K562 (cell line): ENCODE measurements around the gene CLDN5. TPM values are rescaled to one million over a fixed set of nuclear protein-coding genes. Genes with fewer than 3 reads are reported as not detected.
A peak's percentile ranks its signal among the peaks of the same experiment; 100 is the strongest.

Experiments used
- ARID2 ChIP-seq: fragments of 450-650 bp; IDR thresholded peaks from 2 replicates; pipeline ENCODE4 v1.6.1; 2017; ENCODE audit warnings: antibody characterized with exemption, mild to moderate bottlenecking
- BRF1 ChIP-seq: IDR thresholded peaks from 3 replicates; pipeline ENCODE4 v1.6.1; 2011; ENCODE audit warnings: borderline replicate concordance, mild to moderate bottlenecking; ENCODE audit not compliant: insufficient read length; ENCODE audit errors: extremely low read depth
- DNMT1 ChIP-seq: fragments of 450-650 bp; IDR thresholded peaks from 2 replicates; pipeline ENCODE4 v1.6.1; 2016; ENCODE audit warnings: antibody characterized with exemption, mild to moderate bottlenecking
- HLTF ChIP-seq: fragments of 450-650 bp; IDR thresholded peaks from 2 replicates; pipeline ENCODE4 v1.6.1; 2016
- HOXB6 ChIP-seq: fragments of 250-450 bp; sonication (Bioruptor Pico); IDR thresholded peaks from 2 replicates; pipeline ENCODE4 v1.5.1; 2022; ENCODE audit warnings: mild to moderate bottlenecking, borderline replicate concordance
- KDM1A ChIP-seq, 2 experiments: fragments of 450-650 bp; IDR thresholded peaks; 2 replicates each; pipeline ENCODE4 v1.6.1; 2016; ENCODE audit warnings: mild to moderate bottlenecking in 2 of 2
- KLF16 ChIP-seq: IDR thresholded peaks from 2 replicates; pipeline ENCODE4 v1.6.1; 2016; ENCODE audit warnings: antibody characterized with exemption
- MYC ChIP-seq, 2 experiments: fragments of 250-450 bp in 1 of 2; sonication (Bioruptor Pico) in 1 of 2; IDR thresholded peaks; 2 replicates each; pipeline versions ENCODE4 v1.5.1 to v1.6.1; 2012 to 2021; ENCODE audit warnings: low read depth in 2 of 2, borderline replicate concordance in 1 of 2, improper control_type of control experiment in 1 of 2, low read length in 1 of 2, mild to moderate bottlenecking in 1 of 2, moderate library complexity in 1 of 2
- NBN ChIP-seq: fragments of 450-650 bp; IDR thresholded peaks from 2 replicates; pipeline ENCODE4 v1.6.1; 2016; ENCODE audit warnings: low read depth, mild to moderate bottlenecking
- NCOA4 ChIP-seq: fragments of 450-650 bp; IDR thresholded peaks from 2 replicates; pipeline ENCODE4 v1.6.1; 2018; ENCODE audit warnings: mild to moderate bottlenecking; ENCODE audit not compliant: partially characterized antibody
- NR4A1 ChIP-seq, 2 experiments: fragments of 250-450 bp in 1 of 2; fragments of 450-650 bp in 1 of 2; sonication (Bioruptor Pico) in 1 of 2; IDR thresholded peaks; 2 replicates each; pipeline versions ENCODE4 v1.4.0 to v1.6.1; 2016 to 2020; ENCODE audit warnings: mild to moderate bottlenecking in 2 of 2, missing compliant biosample characterization in 1 of 2, missing genetic modification characterization in 1 of 2, moderate library complexity in 1 of 2
- PCBP1 ChIP-seq: fragments of 200-400 bp; formaldehyde crosslinking; IDR thresholded peaks from 2 replicates; pipeline ENCODE4 v1.6.1; 2018; ENCODE audit warnings: mild to moderate bottlenecking, low read depth, low read length; ENCODE audit not compliant: poor library complexity, severe bottlenecking
- SPI1 ChIP-seq: IDR thresholded peaks from 2 replicates; pipeline ENCODE4 v1.6.1; 2011; ENCODE audit warnings: low read depth, low read length, control low read depth, borderline replicate concordance
- ZNF263 ChIP-seq: sonication (generic); formaldehyde crosslinking; IDR thresholded peaks from 2 replicates; pipeline ENCODE4 v1.8.0; 2022; ENCODE audit warnings: mild to moderate bottlenecking, missing genetic modification reagents, borderline replicate concordance
- polyA plus RNA-seq, 8 experiments: library from polyadenylated mRNA; depleted of rRNA in 4 of 8; stranded (reverse) in 5 of 8; unstranded in 3 of 8; fragments of >200 nt; fragmentation: Nextera tagmentation in 2 of 8; fragmentation: Illumina TruSeq in 1 of 8; extraction: Ambion mirVana in 2 of 8; extraction: Trizol in 1 of 8; gene quantifications; 2 replicates each; pipeline versions ENCODE4 v1.2.1 to v1.2.3, GENCODE V29; 2011 to 2014; ENCODE audit warnings: inconsistent platforms in 1 of 8, missing spikeins in 1 of 8
- total RNA-seq, 7 experiments: library from RNA; depleted of rRNA in 6 of 7; stranded (reverse); fragments of >200 nt in 6 of 7; fragmentation: Illumina TruSeq in 2 of 7; extraction: Trizol in 2 of 7; gene quantifications; 2 replicates each; pipeline versions ENCODE4 v1.2.1 to v1.2.3, GENCODE V29; 2011 to 2021; ENCODE audit warnings: low replicate concordance in 1 of 7
- TF ChIP-seq, protein P1 (sequence below): fragments of 450-650 bp; formaldehyde crosslinking; IDR thresholded peaks from 2 replicates; pipeline ENCODE4 v1.4.0; 2022; ENCODE audit warnings: missing genetic modification characterization
- TF ChIP-seq, protein P2 (sequence below): fragments of 250-450 bp; sonication (Bioruptor Pico); IDR thresholded peaks from 2 replicates; pipeline ENCODE4 v1.8.0; 2021; ENCODE audit warnings: mild to moderate bottlenecking, moderate library complexity
- TF ChIP-seq, protein P3 (sequence below): fragments of 450-650 bp; formaldehyde crosslinking; IDR thresholded peaks from 2 replicates; pipeline ENCODE4 v1.4.0; 2020; ENCODE audit warnings: mild to moderate bottlenecking, moderate library complexity
- TF ChIP-seq, protein P4 (sequence below): sonication (generic); formaldehyde crosslinking; IDR thresholded peaks from 2 replicates; pipeline ENCODE4 v1.8.0; 2022; ENCODE audit warnings: missing genetic modification reagents, mild to moderate bottlenecking, borderline replicate concordance
- TF ChIP-seq, protein P5 (sequence below): fragments of 450-650 bp; formaldehyde crosslinking; IDR thresholded peaks from 2 replicates; pipeline ENCODE4 v1.4.0; 2020; ENCODE audit warnings: mild to moderate bottlenecking, moderate library complexity

CLDN5 gene
- total and polyA plus RNA-seq, 9 of the 15 experiments (the other 6 are each of a cell fraction or from before 2014, with no cell fraction given) = 0.20 TPM; not detected in 8

DNA sequence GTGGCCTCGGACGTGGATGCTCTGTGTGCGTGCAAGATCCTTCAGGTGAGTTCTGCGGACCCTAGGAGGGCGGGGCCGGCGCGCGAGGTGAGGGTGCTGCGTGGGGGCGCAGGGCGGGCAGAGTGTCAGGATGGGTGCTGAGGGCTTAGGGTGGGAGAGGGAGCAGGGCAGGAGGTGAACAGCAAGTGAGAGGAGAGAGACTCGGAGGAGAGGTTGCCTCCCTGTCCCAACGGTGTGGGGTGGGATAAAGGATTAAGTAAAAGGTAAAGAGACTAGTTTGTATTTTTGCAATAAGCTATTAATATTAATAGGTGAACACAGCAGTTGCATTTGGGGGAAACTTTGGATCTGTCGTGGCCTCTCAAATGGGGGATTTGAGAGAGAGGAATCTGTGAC is 44.0 kb downstream of the CLDN5 start (continued):
- no peak for TF ChIP-seq ZNF263 (CRISPR knock-in tag)
- TF ChIP-seq, protein P1, sequence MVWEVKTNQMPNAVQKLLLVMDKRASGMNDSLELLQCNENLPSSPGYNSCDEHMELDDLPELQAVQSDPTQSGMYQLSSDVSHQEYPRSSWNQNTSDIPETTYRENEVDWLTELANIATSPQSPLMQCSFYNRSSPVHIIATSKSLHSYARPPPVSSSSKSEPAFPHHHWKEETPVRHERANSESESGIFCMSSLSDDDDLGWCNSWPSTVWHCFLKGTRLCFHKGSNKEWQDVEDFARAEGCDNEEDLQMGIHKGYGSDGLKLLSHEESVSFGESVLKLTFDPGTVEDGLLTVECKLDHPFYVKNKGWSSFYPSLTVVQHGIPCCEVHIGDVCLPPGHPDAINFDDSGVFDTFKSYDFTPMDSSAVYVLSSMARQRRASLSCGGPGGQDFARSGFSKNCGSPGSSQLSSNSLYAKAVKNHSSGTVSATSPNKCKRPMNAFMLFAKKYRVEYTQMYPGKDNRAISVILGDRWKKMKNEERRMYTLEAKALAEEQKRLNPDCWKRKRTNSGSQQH (CRISPR knock-in tag) = peak; percentile 93; the same call in 1 of the 2 replicates
- TF ChIP-seq NCOA4 = no peak
- TF ChIP-seq MYC (IDR thresholded peaks at IDR 0.05; ENCODE audit: low read depth, low read length) = no peak
- peak; percentile 92 for TF ChIP-seq MYC (CRISPR knock-in tag; IDR thresholded peaks at IDR 0.05; ENCODE audit: borderline replicate concordance, low read depth)
- TF ChIP-seq, protein P2, sequence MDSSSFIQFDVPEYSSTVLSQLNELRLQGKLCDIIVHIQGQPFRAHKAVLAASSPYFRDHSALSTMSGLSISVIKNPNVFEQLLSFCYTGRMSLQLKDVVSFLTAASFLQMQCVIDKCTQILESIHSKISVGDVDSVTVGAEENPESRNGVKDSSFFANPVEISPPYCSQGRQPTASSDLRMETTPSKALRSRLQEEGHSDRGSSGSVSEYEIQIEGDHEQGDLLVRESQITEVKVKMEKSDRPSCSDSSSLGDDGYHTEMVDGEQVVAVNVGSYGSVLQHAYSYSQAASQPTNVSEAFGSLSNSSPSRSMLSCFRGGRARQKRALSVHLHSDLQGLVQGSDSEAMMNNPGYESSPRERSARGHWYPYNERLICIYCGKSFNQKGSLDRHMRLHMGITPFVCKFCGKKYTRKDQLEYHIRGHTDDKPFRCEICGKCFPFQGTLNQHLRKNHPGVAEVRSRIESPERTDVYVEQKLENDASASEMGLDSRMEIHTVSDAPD (CRISPR knock-in tag) = no peak
- no peak for TF ChIP-seq DNMT1
- TF ChIP-seq, protein P3, sequence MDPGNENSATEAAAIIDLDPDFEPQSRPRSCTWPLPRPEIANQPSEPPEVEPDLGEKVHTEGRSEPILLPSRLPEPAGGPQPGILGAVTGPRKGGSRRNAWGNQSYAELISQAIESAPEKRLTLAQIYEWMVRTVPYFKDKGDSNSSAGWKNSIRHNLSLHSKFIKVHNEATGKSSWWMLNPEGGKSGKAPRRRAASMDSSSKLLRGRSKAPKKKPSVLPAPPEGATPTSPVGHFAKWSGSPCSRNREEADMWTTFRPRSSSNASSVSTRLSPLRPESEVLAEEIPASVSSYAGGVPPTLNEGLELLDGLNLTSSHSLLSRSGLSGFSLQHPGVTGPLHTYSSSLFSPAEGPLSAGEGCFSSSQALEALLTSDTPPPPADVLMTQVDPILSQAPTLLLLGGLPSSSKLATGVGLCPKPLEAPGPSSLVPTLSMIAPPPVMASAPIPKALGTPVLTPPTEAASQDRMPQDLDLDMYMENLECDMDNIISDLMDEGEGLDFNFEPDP = peak; percentile 79; the same call in 1 of the 2 replicates
- no peak for TF ChIP-seq BRF1
- TF ChIP-seq PCBP1 = peak; percentile 97
- TF ChIP-seq NR4A1 (CRISPR knock-in tag; IDR thresholded peaks at IDR 0.05) = no peak
- TF ChIP-seq NR4A1 (tag; IDR thresholded peaks at IDR 0.05) = 0 out of 2 replicates have a peak, but pooled peaks have one; percentile 33
- no peak for TF ChIP-seq ARID2
- no peak for TF ChIP-seq SPI1
- no peak for TF ChIP-seq NBN
- TF ChIP-seq, protein P4, sequence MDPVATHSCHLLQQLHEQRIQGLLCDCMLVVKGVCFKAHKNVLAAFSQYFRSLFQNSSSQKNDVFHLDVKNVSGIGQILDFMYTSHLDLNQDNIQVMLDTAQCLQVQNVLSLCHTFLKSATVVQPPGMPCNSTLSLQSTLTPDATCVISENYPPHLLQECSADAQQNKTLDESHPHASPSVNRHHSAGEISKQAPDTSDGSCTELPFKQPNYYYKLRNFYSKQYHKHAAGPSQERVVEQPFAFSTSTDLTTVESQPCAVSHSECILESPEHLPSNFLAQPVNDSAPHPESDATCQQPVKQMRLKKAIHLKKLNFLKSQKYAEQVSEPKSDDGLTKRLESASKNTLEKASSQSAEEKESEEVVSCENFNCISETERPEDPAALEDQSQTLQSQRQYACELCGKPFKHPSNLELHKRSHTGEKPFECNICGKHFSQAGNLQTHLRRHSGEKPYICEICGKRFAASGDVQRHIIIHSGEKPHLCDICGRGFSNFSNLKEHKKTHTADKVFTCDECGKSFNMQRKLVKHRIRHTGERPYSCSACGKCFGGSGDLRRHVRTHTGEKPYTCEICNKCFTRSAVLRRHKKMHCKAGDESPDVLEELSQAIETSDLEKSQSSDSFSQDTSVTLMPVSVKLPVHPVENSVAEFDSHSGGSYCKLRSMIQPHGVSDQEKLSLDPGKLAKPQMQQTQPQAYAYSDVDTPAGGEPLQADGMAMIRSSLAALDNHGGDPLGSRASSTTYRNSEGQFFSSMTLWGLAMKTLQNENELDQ = no peak
- TF ChIP-seq KDM1A (IDR thresholded peaks at IDR 0.05) = no peak
- TF ChIP-seq KLF16 = no peak
- TF ChIP-seq HOXB6 = no peak
- TF ChIP-seq, protein P5, sequence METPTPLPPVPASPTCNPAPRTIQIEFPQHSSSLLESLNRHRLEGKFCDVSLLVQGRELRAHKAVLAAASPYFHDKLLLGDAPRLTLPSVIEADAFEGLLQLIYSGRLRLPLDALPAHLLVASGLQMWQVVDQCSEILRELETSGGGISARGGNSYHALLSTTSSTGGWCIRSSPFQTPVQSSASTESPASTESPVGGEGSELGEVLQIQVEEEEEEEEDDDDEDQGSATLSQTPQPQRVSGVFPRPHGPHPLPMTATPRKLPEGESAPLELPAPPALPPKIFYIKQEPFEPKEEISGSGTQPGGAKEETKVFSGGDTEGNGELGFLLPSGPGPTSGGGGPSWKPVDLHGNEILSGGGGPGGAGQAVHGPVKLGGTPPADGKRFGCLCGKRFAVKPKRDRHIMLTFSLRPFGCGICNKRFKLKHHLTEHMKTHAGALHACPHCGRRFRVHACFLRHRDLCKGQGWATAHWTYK = peak; percentile 93
- TF ChIP-seq HLTF = no peak
